Measurements from ENCODE around the gene TSPAN9.

GRCh38 chr12:3328081-3328480 lies 250.9 kb downstream of the TSPAN9 start:
- TF ChIP-seq POLR2A (IDR thresholded peaks at IDR 0.05) (no peak), CTCF (IDR thresholded peaks at IDR 0.05) (no peak), EP300 (IDR thresholded peaks at IDR 0.05) (no peak)

Measured in tibial nerve (tissue), 4 donors.